Osteocyte (in vitro differentiated cells): ENCODE data around the gene CASQ2. TPM values are rescaled to one million over a fixed set of nuclear protein-coding genes. Genes with fewer than 3 reads are reported as not detected.

ENCODE experiments used
- DNase-seq: peaks from one replicate; pipeline ENCODE4 v3.0.0; 2021; ENCODE audit warnings: mixed read lengths; ENCODE audit not compliant: unreplicated experiment; ENCODE audit errors: extremely low spot score
- H3K27ac Mint-ChIP-seq: one replicate; pipeline ENCODE4 v1.8.0; 2021; ENCODE audit warnings: mild to moderate bottlenecking, mixed read lengths; ENCODE audit not compliant: unreplicated experiment
- H3K27me3 Mint-ChIP-seq: one replicate; pipeline ENCODE4 v1.8.0; 2021; ENCODE audit warnings: mixed read lengths; ENCODE audit not compliant: unreplicated experiment
- H3K36me3 Mint-ChIP-seq: one replicate; pipeline ENCODE4 v1.8.0; 2021; ENCODE audit warnings: mixed read lengths; ENCODE audit not compliant: unreplicated experiment
- H3K4me1 Mint-ChIP-seq: one replicate; pipeline ENCODE4 v1.8.0; 2021; ENCODE audit warnings: mixed read lengths; ENCODE audit not compliant: unreplicated experiment
- H3K4me3 Mint-ChIP-seq: one replicate; pipeline ENCODE4 v1.8.0; 2021; ENCODE audit warnings: mild to moderate bottlenecking, moderate library complexity, mixed read lengths; ENCODE audit not compliant: unreplicated experiment
- H3K9me3 Mint-ChIP-seq: one replicate; pipeline ENCODE4 v1.8.0; 2021; ENCODE audit warnings: mixed read lengths; ENCODE audit not compliant: unreplicated experiment
- total RNA-seq: library from RNA; stranded (reverse); gene quantifications from 2 replicates; pipeline ENCODE4 v1.2.1, GENCODE V29; 2021
- TF ChIP-seq, protein P1 (sequence below): fragments of 200-600 bp; sonication (generic); IDR thresholded peaks from 2 replicates; pipeline ENCODE4 v1.5.0; 2021; ENCODE audit warnings: antibody characterized with exemption, mild to moderate bottlenecking, moderate library complexity

CASQ2 gene
- total RNA-seq, 1 donor from 2014 or later, result not detected

GRCh38 chr1:115672224-115673009 is 96.1 kb downstream of the CASQ2 start:
- no peak overlapping the region for H3K27ac Mint-ChIP-seq
- DNase-seq, result no peak
- H3K9me3 Mint-ChIP-seq, result peaks cover 6% of the 10 kb centered on the region
- H3K27me3 Mint-ChIP-seq, result no peaks in the 10 kb centered on the region
- TF ChIP-seq, protein P1, sequence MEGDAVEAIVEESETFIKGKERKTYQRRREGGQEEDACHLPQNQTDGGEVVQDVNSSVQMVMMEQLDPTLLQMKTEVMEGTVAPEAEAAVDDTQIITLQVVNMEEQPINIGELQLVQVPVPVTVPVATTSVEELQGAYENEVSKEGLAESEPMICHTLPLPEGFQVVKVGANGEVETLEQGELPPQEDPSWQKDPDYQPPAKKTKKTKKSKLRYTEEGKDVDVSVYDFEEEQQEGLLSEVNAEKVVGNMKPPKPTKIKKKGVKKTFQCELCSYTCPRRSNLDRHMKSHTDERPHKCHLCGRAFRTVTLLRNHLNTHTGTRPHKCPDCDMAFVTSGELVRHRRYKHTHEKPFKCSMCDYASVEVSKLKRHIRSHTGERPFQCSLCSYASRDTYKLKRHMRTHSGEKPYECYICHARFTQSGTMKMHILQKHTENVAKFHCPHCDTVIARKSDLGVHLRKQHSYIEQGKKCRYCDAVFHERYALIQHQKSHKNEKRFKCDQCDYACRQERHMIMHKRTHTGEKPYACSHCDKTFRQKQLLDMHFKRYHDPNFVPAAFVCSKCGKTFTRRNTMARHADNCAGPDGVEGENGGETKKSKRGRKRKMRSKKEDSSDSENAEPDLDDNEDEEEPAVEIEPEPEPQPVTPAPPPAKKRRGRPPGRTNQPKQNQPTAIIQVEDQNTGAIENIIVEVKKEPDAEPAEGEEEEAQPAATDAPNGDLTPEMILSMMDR, result no peak
- H3K36me3 Mint-ChIP-seq, result peaks cover 23% of the 10 kb centered on the region
- H3K4me3 Mint-ChIP-seq, result no peak overlapping the region
- peaks cover 38% of the 10 kb centered on the region for H3K4me1 Mint-ChIP-seq

DNA sequence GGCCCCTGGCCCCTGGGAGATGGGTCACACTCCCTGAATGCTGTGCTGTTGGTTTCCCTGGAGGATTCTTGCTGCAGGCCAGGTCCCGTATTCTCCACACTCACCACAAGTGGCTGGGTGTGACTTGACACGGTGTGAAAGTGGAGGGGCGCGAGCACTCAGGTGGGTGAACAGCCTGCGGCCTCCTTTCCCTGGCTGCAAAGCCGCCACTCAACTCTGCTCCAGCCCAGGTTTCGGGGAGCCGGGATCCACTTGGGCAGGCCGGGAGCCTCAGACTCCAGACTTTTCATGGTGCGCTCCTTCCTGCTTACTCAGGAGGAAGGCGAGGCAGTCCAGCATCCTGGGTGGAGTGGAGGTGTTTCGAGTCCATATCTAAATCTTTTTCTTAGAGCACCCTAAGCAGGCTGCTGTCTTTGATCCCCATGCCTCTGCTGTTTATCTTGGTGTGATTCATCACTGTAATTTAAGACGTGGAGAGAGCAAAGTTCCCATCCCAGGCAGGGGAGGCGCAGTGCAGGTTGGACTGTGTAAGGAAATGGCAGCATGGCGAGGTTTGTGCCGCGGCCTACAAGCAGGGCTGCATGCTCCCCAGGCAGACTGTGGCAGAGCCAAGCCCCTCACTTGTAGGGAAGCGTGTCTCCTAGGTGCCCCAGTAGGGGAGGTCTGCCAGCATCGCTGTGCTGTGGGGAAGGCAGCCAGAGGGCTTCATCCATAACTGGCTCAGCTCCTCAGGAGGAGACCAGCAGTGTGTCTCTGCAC is 97.2 kb downstream of the CASQ2 start:
- Mint-ChIP-seq H3K36me3 (peaks cover 23% of the 10 kb centered on the region), H3K4me1 (peaks cover 34% of the 10 kb centered on the region), H3K27me3 (no peaks in the 10 kb centered on the region), H3K9me3 (peaks cover 6% of the 10 kb centered on the region), H3K4me3 (no peak overlapping the region), H3K27ac (peak overlapping the region; percentile 57)
- no peak for DNase-seq
- TF ChIP-seq, protein P1, result no peak

DNA sequence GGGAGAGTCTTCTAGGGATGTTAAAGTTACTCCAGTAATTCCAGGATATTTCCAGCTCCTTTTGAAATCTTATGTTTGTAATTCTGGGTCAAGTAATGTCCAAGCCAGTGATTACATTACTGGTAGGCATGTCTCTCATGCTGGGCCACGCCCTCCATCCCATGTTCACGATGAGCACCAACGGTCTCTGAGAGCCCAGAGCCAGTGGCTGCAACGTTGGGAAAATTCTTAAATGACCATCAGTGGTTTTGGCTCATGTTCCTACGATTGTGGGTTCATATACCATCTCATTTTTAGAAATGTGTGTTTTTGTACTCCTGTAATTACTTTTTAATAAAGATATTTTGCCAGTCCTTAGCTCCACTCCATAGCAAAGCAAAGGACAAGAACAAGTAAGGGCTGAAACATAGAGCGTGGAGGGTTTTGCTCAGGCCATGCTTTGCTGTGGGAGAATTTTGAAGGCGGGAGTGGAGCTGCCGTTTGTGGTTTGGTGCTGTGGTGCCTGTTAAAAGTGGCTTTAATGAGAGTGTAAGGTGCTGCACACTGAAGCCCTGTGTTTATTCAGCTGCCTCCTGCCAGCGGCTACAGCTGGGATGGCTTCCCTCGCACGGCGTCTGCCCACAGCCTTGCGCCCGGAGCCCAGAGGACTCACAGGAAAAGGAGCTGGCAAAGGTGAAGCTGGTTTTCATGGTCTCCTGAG is 97.9 kb downstream of the CASQ2 start:
- DNase-seq, result peak; percentile 88

DNA sequence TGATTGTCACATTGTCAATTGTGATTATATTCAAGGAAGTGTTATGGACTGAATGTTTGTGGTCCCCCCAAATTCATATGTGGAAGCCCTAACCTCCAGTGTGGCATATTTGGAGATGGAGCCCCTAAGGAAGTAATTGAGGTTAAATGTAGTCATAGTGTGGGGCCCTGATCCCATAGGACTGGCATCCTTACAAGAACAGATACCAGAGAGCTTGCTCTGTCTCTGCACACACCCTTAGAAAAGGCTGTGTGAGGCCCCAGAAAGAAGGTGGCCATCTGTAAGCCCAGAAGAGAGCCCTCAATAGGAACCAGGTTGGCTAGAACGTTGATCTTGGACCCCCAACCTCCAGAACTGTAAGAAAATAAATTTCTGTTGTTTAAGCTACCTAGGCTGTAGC is 98.6 kb downstream of the CASQ2 start:
- Mint-ChIP-seq H3K27me3 (no peaks in the 10 kb centered on the region), H3K27ac (no peak overlapping the region), H3K9me3 (peaks cover 6% of the 10 kb centered on the region), H3K4me3 (no peak overlapping the region), H3K4me1 (peaks cover 34% of the 10 kb centered on the region), H3K36me3 (peaks cover 30% of the 10 kb centered on the region)
- DNase-seq, result no peak
- TF ChIP-seq, protein P1, result no peak

More for the DNA sequence above, 97.9 kb downstream of the CASQ2 start:
- H3K4me3 Mint-ChIP-seq, result no peak overlapping the region
- H3K27me3 Mint-ChIP-seq, result no peaks in the 10 kb centered on the region
- peak overlapping the region; percentile 57 for H3K27ac Mint-ChIP-seq
- peaks cover 6% of the 10 kb centered on the region for H3K9me3 Mint-ChIP-seq
- TF ChIP-seq, protein P1, result no peak
- H3K4me1 Mint-ChIP-seq, result peaks cover 34% of the 10 kb centered on the region
- H3K36me3 Mint-ChIP-seq, result peaks cover 27% of the 10 kb centered on the region
